Spinal cord (tissue), 10 donors: ENCODE measurements around the gene TNFSF12. TPM values are rescaled to one million over a fixed set of nuclear protein-coding genes. Genes with fewer than 3 reads are reported as not detected.

Source experiments
- DNase-seq, 6 donors: peaks; one replicate each; pipeline versions ENCODE4 v3.0.0 to v3.0.0-alpha.2; 2013 to 2015; ENCODE audit warnings: low spot score in 6 of 6, low read depth in 4 of 6
- H3K27ac ChIP-seq: one replicate; pipeline ENCODE4 v1.5.1; 2013; ENCODE audit warnings: low read depth, low read length, control low read depth
- H3K27me3 ChIP-seq: one replicate; pipeline ENCODE4 v1.6.1; 2013; ENCODE audit warnings: low read length; ENCODE audit not compliant: control insufficient read depth, insufficient read depth
- H3K36me3 ChIP-seq: one replicate; pipeline ENCODE4 v1.6.1; 2013; ENCODE audit warnings: low read length; ENCODE audit not compliant: control insufficient read depth, insufficient read depth
- H3K4me1 ChIP-seq: one replicate; pipeline ENCODE4 v1.6.1; 2013; ENCODE audit warnings: low read length; ENCODE audit not compliant: control insufficient read depth, insufficient read depth
- H3K4me3 ChIP-seq: one replicate; pipeline ENCODE4 v1.5.1; 2013; ENCODE audit warnings: low read depth, low read length, control low read depth
- H3K9me3 ChIP-seq: one replicate; pipeline ENCODE4 v1.6.1; 2013; ENCODE audit warnings: low read length; ENCODE audit not compliant: control insufficient read depth, insufficient read depth
- WGBS: methylation state at CpG from one replicate; pipeline ENCODE4 v1.1.5; 2013; ENCODE audit warnings: missing lambda C conversion rate; ENCODE audit not compliant: insufficient coverage; 5-methylcytosine and 5-hydroxymethylcytosine counted together
- polyA plus RNA-seq, 2 donors: library from polyadenylated mRNA; unstranded; fragments of 120-200 nt; gene quantifications; one replicate each; pipeline ENCODE4 v1.2.1, GENCODE V29; 2013; ENCODE audit not compliant: insufficient read length in 2 of 2
- total RNA-seq, 2 donors: library from RNA; depleted of rRNA in 1 of 2; stranded (reverse); fragments of 120-200 nt in 1 of 2; fragments of >200 nt in 1 of 2; gene quantifications; one replicate each; pipeline versions ENCODE4 v1.2.3 to v1.2.4, GENCODE V29; 2013 to 2014
- donor health status: healthy.

The TNFSF12 gene
- total and polyA plus RNA-seq, 4 donors: 5.6 to 31.4 (median 19.5) TPM

DNA sequence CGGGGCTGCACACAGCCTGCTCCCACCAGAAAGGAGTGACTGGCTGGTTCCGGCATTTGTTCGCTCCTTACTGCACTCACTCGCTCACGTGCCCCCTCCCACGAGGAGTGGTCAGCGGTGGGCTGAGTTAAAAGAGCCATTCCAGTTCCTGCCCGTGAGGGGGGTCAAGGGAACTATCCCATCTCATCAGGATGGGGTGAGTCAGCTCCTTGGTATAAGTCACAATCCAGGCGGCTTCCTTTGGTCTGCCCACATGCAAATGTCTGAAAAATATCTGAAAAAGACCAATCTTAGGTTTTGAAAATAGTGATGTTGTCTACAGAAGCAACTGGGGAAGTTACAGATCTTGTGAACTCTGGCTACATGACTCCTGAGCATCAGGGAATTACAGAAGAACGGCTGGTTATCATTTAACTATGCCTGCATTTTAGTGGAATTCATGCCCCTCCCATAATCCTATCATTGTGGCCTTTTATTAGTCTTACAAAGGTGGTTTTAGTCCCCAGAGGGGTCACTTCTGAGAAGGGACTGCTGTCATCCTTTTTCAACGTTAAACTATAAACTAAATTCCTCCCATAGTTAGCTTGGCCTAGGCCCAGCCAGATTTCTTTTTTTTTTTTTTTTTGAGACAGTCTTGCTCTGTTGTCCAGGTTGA, 9.8 kb upstream of the TNFSF12 start:
- 70% methylated on average over 8 of the region's 11 CpGs for WGBS
- Histone ChIP-seq H3K36me3 (no peaks in the 10 kb centered on the region), H3K27ac (no peak overlapping the region), H3K4me3 (no peak overlapping the region), H3K9me3 (no peaks in the 10 kb centered on the region), H3K27me3 (no peaks in the 10 kb centered on the region), H3K4me1 (no peaks in the 10 kb centered on the region)
- DNase-seq: no peak

DNA sequence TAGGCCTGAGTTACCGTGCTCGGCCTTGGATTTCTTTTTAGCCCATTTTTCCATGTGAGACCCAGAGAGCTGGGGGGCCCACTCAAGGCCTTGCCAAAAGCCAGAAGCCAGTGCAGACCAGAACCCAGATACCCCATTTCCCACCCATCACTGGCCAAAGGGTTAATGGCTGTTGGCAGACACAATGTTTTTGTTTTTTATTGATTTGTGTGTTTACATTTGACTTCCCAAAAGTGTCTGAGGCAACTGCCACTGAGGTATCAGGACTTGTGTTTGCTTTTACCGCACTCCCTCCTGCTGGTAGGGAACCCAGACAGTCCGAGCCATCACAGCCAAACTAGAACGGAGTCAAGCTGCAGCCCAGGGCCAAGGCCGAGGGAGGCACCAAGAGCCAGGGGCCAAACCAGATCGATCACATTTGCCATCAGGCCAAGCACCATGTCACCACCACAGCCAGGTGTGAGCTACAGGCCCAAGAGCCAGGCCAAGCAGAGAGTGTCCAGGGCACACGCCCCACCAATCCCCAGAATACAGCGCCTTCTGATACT, 7.7 kb upstream of the TNFSF12 start:
- Histone ChIP-seq H3K4me3 (no peak overlapping the region), H3K27ac (no peak overlapping the region), H3K9me3 (no peaks in the 10 kb centered on the region), H3K27me3 (no peaks in the 10 kb centered on the region), H3K4me1 (no peaks in the 10 kb centered on the region), H3K36me3 (no peaks in the 10 kb centered on the region)
- no peak for DNase-seq
- 95% methylated on average over 7 of the region's 9 CpGs for WGBS

DNA sequence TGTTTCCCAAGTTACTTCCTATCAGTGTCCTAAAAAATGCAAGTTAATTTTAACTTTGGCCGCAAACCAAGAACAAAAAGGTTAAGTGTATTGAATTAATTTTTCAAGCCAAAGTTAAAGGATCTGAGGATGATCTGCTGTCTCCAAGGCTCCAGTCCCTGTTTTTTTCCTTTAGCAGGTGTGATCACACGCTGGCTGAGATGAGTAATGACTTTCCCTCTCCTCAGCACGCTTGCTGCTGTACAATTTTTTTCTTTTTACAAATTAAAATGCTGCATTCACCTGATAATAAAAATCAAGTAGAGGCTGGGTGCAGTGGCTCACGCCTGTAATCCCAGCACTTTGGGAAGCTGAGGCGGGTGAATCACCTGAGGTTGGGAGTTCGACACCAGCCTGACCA, 3.9 kb upstream of the TNFSF12 start:
- Histone ChIP-seq H3K4me3 (no peak overlapping the region), H3K27me3 (peaks cover 2% of the 10 kb centered on the region), H3K36me3 (no peaks in the 10 kb centered on the region), H3K4me1 (peaks cover 15% of the 10 kb centered on the region), H3K27ac (no peak overlapping the region), H3K9me3 (no peaks in the 10 kb centered on the region)
- peak in 1 of 6 donors; percentile 30 for DNase-seq
- 75% methylated on average over 2 of the region's 6 CpGs for WGBS

DNA sequence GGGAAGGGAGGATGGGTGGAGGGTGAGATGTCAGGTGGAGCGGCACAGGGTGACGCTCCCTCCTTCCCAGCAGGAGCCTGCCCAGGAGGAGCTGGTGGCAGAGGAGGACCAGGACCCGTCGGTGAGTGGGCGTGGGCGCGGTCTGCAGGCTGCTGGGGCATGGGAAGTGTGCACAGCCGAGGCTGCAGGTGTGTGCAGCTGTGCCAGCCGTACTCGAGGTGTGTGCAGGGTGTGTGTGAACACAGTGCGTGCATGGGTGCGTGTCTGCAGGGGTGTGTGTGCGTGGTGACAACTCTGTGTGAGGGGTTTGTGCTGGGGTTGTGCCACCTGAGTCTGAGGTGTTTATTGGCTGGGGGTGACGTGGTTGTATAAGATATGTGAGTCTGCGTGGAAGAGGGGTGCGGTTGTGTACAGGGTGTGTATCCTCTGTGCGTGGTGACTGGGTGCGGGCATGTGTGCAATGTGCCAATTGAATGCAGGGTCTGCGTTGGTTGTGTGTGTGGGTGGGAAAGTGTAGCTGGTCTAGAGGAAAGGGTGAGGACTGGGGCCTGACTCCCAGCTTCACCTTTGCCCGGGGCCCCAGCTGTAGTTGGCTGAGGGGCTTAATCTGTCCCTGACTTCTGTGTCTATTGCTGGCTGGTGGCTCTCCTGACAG, 670 bp downstream of the TNFSF12 start:
- no peak for DNase-seq
- Histone ChIP-seq H3K4me3 (peak overlapping the region; percentile 49), H3K27ac (peak overlapping the region; percentile 74), H3K4me1 (peaks cover 15% of the 10 kb centered on the region), H3K36me3 (peaks cover 7% of the 10 kb centered on the region), H3K27me3 (peaks cover 2% of the 10 kb centered on the region), H3K9me3 (no peaks in the 10 kb centered on the region)
- WGBS: 66% methylated on average over 18 of the region's 20 CpGs

DNA sequence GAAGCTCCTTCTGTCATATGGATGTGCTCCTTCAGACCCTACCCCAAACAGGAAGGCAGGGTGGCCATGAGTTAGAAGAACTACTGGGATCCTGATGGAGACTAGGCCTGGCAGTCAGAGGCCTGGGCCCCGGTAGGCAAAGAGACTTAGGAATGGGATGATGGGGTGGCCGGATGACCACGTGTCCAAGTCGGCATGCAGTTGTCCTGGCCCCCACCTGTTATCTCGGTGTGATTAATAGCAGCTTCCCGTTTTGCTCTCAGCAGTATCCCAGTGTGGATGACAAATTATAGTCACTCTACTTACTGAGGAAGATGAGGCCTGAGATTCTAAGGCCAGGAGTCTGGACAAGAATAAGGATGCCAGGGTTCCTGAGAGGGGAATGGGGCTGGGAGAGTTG, 1.5 kb downstream of the TNFSF12 start:
- Histone ChIP-seq H3K36me3 (peaks cover 7% of the 10 kb centered on the region), H3K27ac (no peak overlapping the region), H3K27me3 (peaks cover 2% of the 10 kb centered on the region), H3K9me3 (no peaks in the 10 kb centered on the region), H3K4me3 (no peak overlapping the region), H3K4me1 (peaks cover 15% of the 10 kb centered on the region)
- 74% methylated on average over 5 of the region's 6 CpGs for WGBS
- no peak for DNase-seq

DNA sequence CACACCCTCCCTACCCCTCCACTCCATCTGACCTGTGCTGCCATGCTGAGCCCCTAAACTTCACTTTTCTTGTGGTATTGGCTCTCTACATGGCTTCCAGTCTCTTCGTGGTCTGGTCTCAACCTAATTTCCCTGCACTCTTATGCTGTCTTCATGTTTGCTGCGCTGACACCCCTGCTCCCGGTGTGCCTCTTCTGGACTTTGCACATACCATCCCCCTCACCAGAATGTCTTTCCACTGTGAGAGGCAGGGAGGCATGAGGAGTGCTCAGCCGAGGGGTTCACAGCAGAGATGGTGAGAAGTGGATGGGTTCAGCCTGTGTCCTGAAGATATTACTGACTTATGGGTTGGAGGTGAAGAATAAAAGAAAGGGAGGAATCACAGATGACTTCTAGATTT, 2.5 kb downstream of the TNFSF12 start:
- H3K27ac ChIP-seq: no peak overlapping the region
- peaks cover 15% of the 10 kb centered on the region for H3K4me1 ChIP-seq
- peaks cover 2% of the 10 kb centered on the region for H3K27me3 ChIP-seq
- no peaks in the 10 kb centered on the region for H3K9me3 ChIP-seq
- no peak for DNase-seq
- H3K4me3 ChIP-seq: no peak overlapping the region
- peaks cover 7% of the 10 kb centered on the region for H3K36me3 ChIP-seq
- WGBS: 83% methylated on average over 1 of the region's 4 CpGs

DNA sequence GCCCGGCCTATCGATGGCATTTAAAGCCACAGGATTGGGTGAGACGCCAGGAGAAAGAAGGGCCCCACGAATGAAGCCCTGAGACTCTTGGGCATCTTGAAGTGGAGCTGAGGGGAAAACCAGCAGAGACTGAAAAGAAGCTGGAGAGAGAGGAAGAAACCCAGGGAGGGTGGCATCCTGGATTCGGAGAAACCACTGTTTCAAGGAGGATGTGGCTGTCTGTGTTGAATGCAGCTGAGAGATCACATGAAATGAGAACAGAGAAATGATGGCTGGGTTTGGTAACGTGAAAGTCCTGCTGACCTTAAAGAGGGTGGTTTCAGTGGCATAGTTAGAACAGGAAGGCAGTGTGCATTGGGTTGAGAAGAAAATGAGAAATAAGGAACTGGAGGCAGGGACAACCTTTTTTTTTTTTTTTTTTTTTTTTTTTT, 3.8 kb downstream of the TNFSF12 start:
- Histone ChIP-seq H3K9me3 (no peaks in the 10 kb centered on the region), H3K4me1 (peaks cover 24% of the 10 kb centered on the region), H3K36me3 (peaks cover 15% of the 10 kb centered on the region), H3K27ac (no peak overlapping the region), H3K27me3 (peaks cover 2% of the 10 kb centered on the region), H3K4me3 (no peak overlapping the region)
- 88% methylated on average over 6 of the region's 6 CpGs for WGBS
- DNase-seq: no peak

DNA sequence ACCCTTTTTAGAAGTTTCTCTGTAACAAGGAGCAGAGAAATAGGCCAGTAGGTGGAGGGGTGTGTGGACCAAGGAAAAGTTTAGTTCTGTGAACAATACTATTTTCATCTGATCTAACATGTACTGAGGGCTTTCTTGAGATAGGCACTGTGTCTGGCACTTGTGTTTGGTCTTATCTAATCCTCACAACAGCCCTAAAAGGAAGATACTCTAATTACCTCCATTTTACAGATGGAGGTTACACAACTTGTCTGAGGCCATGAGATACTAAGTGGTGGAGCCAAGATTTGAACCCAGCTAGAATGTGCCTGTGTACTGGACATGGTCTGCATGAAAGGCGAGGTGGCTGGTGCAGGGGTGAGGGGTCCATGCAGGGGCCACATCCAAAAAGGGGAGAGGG, 4.5 kb downstream of the TNFSF12 start:
- H3K27ac ChIP-seq: no peak overlapping the region
- peaks cover 28% of the 10 kb centered on the region for H3K4me1 ChIP-seq
- WGBS: no CpG with 5 or more reads among the region's 1 CpG
- H3K27me3 ChIP-seq: peaks cover 1% of the 10 kb centered on the region
- no peak overlapping the region for H3K4me3 ChIP-seq
- peaks cover 18% of the 10 kb centered on the region for H3K36me3 ChIP-seq
- H3K9me3 ChIP-seq: no peaks in the 10 kb centered on the region
- no peak for DNase-seq

DNA sequence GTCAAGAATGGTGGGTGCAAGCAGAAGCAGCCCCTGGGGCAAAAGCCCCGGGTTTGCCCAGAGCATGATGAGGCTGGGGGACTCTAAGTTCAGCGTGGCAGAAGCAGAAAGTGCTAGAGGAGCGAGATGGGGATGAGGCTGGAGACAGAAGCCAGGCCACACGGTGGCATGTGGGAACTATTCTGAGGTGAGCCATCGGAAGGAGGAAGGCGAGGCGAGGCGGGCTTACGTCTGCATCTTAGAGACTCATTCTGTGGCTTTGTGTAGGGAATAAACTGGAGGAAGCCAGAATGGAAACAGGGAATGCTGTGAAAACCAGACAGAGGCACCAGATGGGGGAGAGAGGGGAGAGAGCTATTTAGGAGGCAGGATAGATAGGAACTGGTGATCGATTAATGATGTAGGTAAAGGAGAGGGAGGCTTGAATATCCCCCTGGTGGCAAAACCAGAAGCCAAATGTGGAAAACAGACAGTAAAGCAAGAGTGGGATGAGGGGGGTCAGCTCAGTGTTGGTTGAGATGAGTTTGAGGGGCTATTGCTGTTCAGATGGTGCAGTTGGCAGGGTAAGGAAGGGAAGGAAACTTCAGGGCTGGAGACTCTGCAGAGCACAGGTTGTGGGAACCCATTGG, 6.6 kb downstream of the TNFSF12 start:
- Histone ChIP-seq H3K27me3 (no peaks in the 10 kb centered on the region), H3K9me3 (no peaks in the 10 kb centered on the region), H3K4me3 (no peak overlapping the region), H3K4me1 (peaks cover 36% of the 10 kb centered on the region), H3K36me3 (peaks cover 18% of the 10 kb centered on the region), H3K27ac (no peak overlapping the region)
- WGBS: 53% methylated on average over 10 of the region's 10 CpGs
- no peak for DNase-seq
